ENCODE data around the gene ARL11. TPM values are rescaled to one million over a fixed set of nuclear protein-coding genes. Genes with fewer than 3 reads are reported as not detected.

Gene ARL11
- total RNA-seq, 1 experiment from 2014 or later = 0.35 TPM

- TF ChIP-seq, protein P1, sequence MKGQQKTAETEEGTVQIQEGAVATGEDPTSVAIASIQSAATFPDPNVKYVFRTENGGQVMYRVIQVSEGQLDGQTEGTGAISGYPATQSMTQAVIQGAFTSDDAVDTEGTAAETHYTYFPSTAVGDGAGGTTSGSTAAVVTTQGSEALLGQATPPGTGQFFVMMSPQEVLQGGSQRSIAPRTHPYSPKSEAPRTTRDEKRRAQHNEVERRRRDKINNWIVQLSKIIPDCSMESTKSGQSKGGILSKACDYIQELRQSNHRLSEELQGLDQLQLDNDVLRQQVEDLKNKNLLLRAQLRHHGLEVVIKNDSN (CRISPR knock-in tag; IDR thresholded peaks at IDR 0.05) = no peak
- TF ChIP-seq IRF2 (CRISPR knock-in tag; IDR thresholded peaks at IDR 0.05; ENCODE audit: borderline replicate concordance, low read depth) (no peak), ZNF263 (CRISPR knock-in tag; IDR thresholded peaks at IDR 0.05; ENCODE audit: low read depth) (no peak), ZNF138 (CRISPR knock-in tag; conservative IDR thresholded peaks at IDR 0.05) (no peak), GABPB1 (CRISPR knock-in tag; IDR thresholded peaks at IDR 0.05) (no peak), ELF4 (CRISPR knock-in tag; IDR thresholded peaks at IDR 0.05; ENCODE audit: low read depth) (no peak)
Measured at GRCh38 chr13:49620170-49620621, 8.1 kb upstream of the ARL11 start (continued).

- Mint-ChIP-seq H3K4me1 (peaks cover 5% of the 10 kb centered on the region; the same call in 1 of the 2 replicates), H3K9me3 (no peaks in the 10 kb centered on the region), H3K27ac (no peak overlapping the region), H3K27me3 (ENCODE audit: low read depth) (no peaks in the 10 kb centered on the region), H3K36me3 (no peaks in the 10 kb centered on the region), H3K4me3 (no peak overlapping the region)
- POLR2A ChIA-PET = no interaction called here
- CTCF ChIA-PET = interaction anchor here (0.5 kb wide), 1 partner anchor 186 kb away, joined by 3 read pairs; no protein-coding TSS in a partner anchor
- DNase-seq (ENCODE audit: low spot score) (no peak), ATAC-seq (no peak)
- no peak for TF ChIP-seq PRDM15 (CRISPR knock-in tag; IDR thresholded peaks at IDR 0.05)
- TF ChIP-seq NFE2L1 (CRISPR knock-in tag; IDR thresholded peaks at IDR 0.05) = no peak
- TF ChIP-seq ZNF317 (CRISPR knock-in tag; IDR thresholded peaks at IDR 0.05; ENCODE audit: borderline replicate concordance, low read depth) = no peak
- TF ChIP-seq, protein P2, sequence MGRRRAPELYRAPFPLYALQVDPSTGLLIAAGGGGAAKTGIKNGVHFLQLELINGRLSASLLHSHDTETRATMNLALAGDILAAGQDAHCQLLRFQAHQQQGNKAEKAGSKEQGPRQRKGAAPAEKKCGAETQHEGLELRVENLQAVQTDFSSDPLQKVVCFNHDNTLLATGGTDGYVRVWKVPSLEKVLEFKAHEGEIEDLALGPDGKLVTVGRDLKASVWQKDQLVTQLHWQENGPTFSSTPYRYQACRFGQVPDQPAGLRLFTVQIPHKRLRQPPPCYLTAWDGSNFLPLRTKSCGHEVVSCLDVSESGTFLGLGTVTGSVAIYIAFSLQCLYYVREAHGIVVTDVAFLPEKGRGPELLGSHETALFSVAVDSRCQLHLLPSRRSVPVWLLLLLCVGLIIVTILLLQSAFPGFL (CRISPR knock-in tag; IDR thresholded peaks at IDR 0.05; ENCODE audit: borderline replicate concordance) = no peak
- TF ChIP-seq E2F5 (CRISPR knock-in tag; IDR thresholded peaks at IDR 0.05) = no peak
- no peak for TF ChIP-seq GRHL2 (CRISPR knock-in tag; IDR thresholded peaks at IDR 0.05; ENCODE audit: insufficient replicate concordance, severe bottlenecking)
- TF ChIP-seq, protein P3, sequence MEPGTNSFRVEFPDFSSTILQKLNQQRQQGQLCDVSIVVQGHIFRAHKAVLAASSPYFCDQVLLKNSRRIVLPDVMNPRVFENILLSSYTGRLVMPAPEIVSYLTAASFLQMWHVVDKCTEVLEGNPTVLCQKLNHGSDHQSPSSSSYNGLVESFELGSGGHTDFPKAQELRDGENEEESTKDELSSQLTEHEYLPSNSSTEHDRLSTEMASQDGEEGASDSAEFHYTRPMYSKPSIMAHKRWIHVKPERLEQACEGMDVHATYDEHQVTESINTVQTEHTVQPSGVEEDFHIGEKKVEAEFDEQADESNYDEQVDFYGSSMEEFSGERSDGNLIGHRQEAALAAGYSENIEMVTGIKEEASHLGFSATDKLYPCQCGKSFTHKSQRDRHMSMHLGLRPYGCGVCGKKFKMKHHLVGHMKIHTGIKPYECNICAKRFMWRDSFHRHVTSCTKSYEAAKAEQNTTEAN (CRISPR knock-in tag; IDR thresholded peaks at IDR 0.05) = no peak
- TF ChIP-seq, protein P4, sequence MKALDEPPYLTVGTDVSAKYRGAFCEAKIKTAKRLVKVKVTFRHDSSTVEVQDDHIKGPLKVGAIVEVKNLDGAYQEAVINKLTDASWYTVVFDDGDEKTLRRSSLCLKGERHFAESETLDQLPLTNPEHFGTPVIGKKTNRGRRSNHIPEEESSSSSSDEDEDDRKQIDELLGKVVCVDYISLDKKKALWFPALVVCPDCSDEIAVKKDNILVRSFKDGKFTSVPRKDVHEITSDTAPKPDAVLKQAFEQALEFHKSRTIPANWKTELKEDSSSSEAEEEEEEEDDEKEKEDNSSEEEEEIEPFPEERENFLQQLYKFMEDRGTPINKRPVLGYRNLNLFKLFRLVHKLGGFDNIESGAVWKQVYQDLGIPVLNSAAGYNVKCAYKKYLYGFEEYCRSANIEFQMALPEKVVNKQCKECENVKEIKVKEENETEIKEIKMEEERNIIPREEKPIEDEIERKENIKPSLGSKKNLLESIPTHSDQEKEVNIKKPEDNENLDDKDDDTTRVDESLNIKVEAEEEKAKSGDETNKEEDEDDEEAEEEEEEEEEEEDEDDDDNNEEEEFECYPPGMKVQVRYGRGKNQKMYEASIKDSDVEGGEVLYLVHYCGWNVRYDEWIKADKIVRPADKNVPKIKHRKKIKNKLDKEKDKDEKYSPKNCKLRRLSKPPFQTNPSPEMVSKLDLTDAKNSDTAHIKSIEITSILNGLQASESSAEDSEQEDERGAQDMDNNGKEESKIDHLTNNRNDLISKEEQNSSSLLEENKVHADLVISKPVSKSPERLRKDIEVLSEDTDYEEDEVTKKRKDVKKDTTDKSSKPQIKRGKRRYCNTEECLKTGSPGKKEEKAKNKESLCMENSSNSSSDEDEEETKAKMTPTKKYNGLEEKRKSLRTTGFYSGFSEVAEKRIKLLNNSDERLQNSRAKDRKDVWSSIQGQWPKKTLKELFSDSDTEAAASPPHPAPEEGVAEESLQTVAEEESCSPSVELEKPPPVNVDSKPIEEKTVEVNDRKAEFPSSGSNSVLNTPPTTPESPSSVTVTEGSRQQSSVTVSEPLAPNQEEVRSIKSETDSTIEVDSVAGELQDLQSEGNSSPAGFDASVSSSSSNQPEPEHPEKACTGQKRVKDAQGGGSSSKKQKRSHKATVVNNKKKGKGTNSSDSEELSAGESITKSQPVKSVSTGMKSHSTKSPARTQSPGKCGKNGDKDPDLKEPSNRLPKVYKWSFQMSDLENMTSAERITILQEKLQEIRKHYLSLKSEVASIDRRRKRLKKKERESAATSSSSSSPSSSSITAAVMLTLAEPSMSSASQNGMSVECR (CRISPR knock-in tag; IDR thresholded peaks at IDR 0.05; ENCODE audit: borderline replicate concordance) = no peak
- TF ChIP-seq RORB (CRISPR knock-in tag; IDR thresholded peaks at IDR 0.05) = no peak
- TF ChIP-seq ZNF416 (CRISPR knock-in tag; IDR thresholded peaks at IDR 0.05) = no peak
- TF ChIP-seq TEAD1 (CRISPR knock-in tag; IDR thresholded peaks at IDR 0.05) = no peak
- TF ChIP-seq JUN (CRISPR knock-in tag; IDR thresholded peaks at IDR 0.05) = no peak
- TF ChIP-seq, protein P5, sequence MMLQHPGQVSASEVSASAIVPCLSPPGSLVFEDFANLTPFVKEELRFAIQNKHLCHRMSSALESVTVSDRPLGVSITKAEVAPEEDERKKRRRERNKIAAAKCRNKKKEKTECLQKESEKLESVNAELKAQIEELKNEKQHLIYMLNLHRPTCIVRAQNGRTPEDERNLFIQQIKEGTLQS (CRISPR knock-in tag; conservative IDR thresholded peaks at IDR 0.05) = no peak
- no peak for TF ChIP-seq GTF2I (CRISPR knock-in tag; conservative IDR thresholded peaks at IDR 0.05)
- no peak for TF ChIP-seq NR2C2 (CRISPR knock-in tag; IDR thresholded peaks at IDR 0.05)
Measured at GRCh38 chr13:49622174-49622946, 5.9 kb upstream of the ARL11 start.

All from WTC11 (cell line).